ENCODE data around the gene CFAP65. TPM values are rescaled to one million over a fixed set of nuclear protein-coding genes. Genes with fewer than 3 reads are reported as not detected.

The CFAP65 gene
- total and polyA plus RNA-seq, 4 donors, result 0.79 to 9.0 (median 5.1) TPM

GRCh38 chr2:219081096-219081495, 39.8 kb upstream of the CFAP65 start:
- 82% methylated on average over 5 of the region's 7 CpGs for WGBS (ENCODE audit: insufficient coverage)
- no peaks in the 10 kb centered on the region for H3K9me3 ChIP-seq (ENCODE audit: control insufficient read depth, insufficient read depth, low read length)
- no peak for DNase-seq (ENCODE audit: low read depth in 4 of 6, low spot score in 6 of 6)

GRCh38 chr2:219079417-219079816, 38.1 kb upstream of the CFAP65 start:
- no peak overlapping the region for H3K27ac ChIP-seq (ENCODE audit: low read depth, low read length)
- no peaks in the 10 kb centered on the region for H3K36me3 ChIP-seq (ENCODE audit: control insufficient read depth, insufficient read depth, low read length)
- WGBS (ENCODE audit: insufficient coverage), result 93% methylated on average over 2 of the region's 2 CpGs
- H3K27me3 ChIP-seq (ENCODE audit: control insufficient read depth, insufficient read depth, low read length), result no peaks in the 10 kb centered on the region
- DNase-seq (ENCODE audit: low read depth in 4 of 6, low spot score in 6 of 6), result no peak
- H3K4me1 ChIP-seq (ENCODE audit: control insufficient read depth, insufficient read depth, low read length), result no peaks in the 10 kb centered on the region
- no peak overlapping the region for H3K4me3 ChIP-seq (ENCODE audit: low read depth, low read length)
- H3K9me3 ChIP-seq (ENCODE audit: control insufficient read depth, insufficient read depth, low read length), result no peaks in the 10 kb centered on the region

More at GRCh38 chr2:219081096-219081495, 39.8 kb upstream of the CFAP65 start:
- Histone ChIP-seq H3K27ac (ENCODE audit: low read depth, low read length) (no peak overlapping the region), H3K4me3 (ENCODE audit: low read depth, low read length) (no peak overlapping the region), H3K27me3 (ENCODE audit: control insufficient read depth, insufficient read depth, low read length) (no peaks in the 10 kb centered on the region), H3K4me1 (ENCODE audit: control insufficient read depth, insufficient read depth, low read length) (no peaks in the 10 kb centered on the region), H3K36me3 (ENCODE audit: control insufficient read depth, insufficient read depth, low read length) (no peaks in the 10 kb centered on the region)

- 100% methylated on average over 4 of the region's 4 CpGs for WGBS (ENCODE audit: insufficient coverage)
- no peak for DNase-seq (ENCODE audit: low read depth in 4 of 6, low spot score in 6 of 6)
- Histone ChIP-seq H3K4me1 (ENCODE audit: control insufficient read depth, insufficient read depth, low read length) (no peaks in the 10 kb centered on the region), H3K4me3 (ENCODE audit: low read depth, low read length) (no peak overlapping the region), H3K9me3 (ENCODE audit: control insufficient read depth, insufficient read depth, low read length) (no peaks in the 10 kb centered on the region), H3K36me3 (ENCODE audit: control insufficient read depth, insufficient read depth, low read length) (no peaks in the 10 kb centered on the region), H3K27me3 (ENCODE audit: control insufficient read depth, insufficient read depth, low read length) (no peaks in the 10 kb centered on the region), H3K27ac (ENCODE audit: low read depth, low read length) (no peak overlapping the region)
Observed at GRCh38 chr2:219078951-219079350, 37.6 kb upstream of the CFAP65 start.

GRCh38 chr2:219078126-219078525, 36.8 kb upstream of the CFAP65 start:
- Histone ChIP-seq H3K36me3 (ENCODE audit: control insufficient read depth, insufficient read depth, low read length) (peaks cover 3% of the 10 kb centered on the region), H3K27ac (ENCODE audit: low read depth, low read length) (no peak overlapping the region), H3K27me3 (ENCODE audit: control insufficient read depth, insufficient read depth, low read length) (no peaks in the 10 kb centered on the region), H3K4me1 (ENCODE audit: control insufficient read depth, insufficient read depth, low read length) (peaks cover 5% of the 10 kb centered on the region), H3K4me3 (ENCODE audit: low read depth, low read length) (no peak overlapping the region), H3K9me3 (ENCODE audit: control insufficient read depth, insufficient read depth, low read length) (no peaks in the 10 kb centered on the region)
- WGBS (ENCODE audit: insufficient coverage), result no CpG with 5 or more reads among the region's 3 CpGs
- DNase-seq (ENCODE audit: low read depth in 4 of 6, low spot score in 6 of 6), result no peak

- no peak overlapping the region for H3K4me3 ChIP-seq (ENCODE audit: low read depth, low read length)
- no peak for DNase-seq (ENCODE audit: low read depth in 4 of 6, low spot score in 6 of 6)
- peaks cover 3% of the 10 kb centered on the region for H3K36me3 ChIP-seq (ENCODE audit: control insufficient read depth, insufficient read depth, low read length)
- H3K27me3 ChIP-seq (ENCODE audit: control insufficient read depth, insufficient read depth, low read length), result no peaks in the 10 kb centered on the region
- H3K4me1 ChIP-seq (ENCODE audit: control insufficient read depth, insufficient read depth, low read length), result peaks cover 5% of the 10 kb centered on the region
- WGBS (ENCODE audit: insufficient coverage), result 93% methylated on average over 3 of the region's 3 CpGs
- H3K9me3 ChIP-seq (ENCODE audit: control insufficient read depth, insufficient read depth, low read length), result no peaks in the 10 kb centered on the region
- H3K27ac ChIP-seq (ENCODE audit: low read depth, low read length), result no peak overlapping the region
Observed at GRCh38 chr2:219076253-219076652, 34.9 kb upstream of the CFAP65 start.

- DNase-seq (ENCODE audit: low read depth in 4 of 6, low spot score in 6 of 6), result peak in 3 of 6 donors; percentile 15 to 63 (median 60)
- H3K36me3 ChIP-seq (ENCODE audit: control insufficient read depth, insufficient read depth, low read length), result peaks cover 3% of the 10 kb centered on the region
- no peak overlapping the region for H3K4me3 ChIP-seq (ENCODE audit: low read depth, low read length)
- H3K27ac ChIP-seq (ENCODE audit: low read depth, low read length), result no peak overlapping the region
- H3K9me3 ChIP-seq (ENCODE audit: control insufficient read depth, insufficient read depth, low read length), result no peaks in the 10 kb centered on the region
- 21% methylated on average over 11 of the region's 14 CpGs for WGBS (ENCODE audit: insufficient coverage)
- H3K4me1 ChIP-seq (ENCODE audit: control insufficient read depth, insufficient read depth, low read length), result peaks cover 5% of the 10 kb centered on the region
- no peaks in the 10 kb centered on the region for H3K27me3 ChIP-seq (ENCODE audit: control insufficient read depth, insufficient read depth, low read length)
Observed at GRCh38 chr2:219073413-219074129, 32.3 kb upstream of the CFAP65 start.

GRCh38 chr2:219072741-219073250, 31.5 kb upstream of the CFAP65 start:
- WGBS (ENCODE audit: insufficient coverage), result 88% methylated on average over 4 of the region's 9 CpGs
- Histone ChIP-seq H3K27ac (ENCODE audit: low read depth, low read length) (no peak overlapping the region), H3K4me1 (ENCODE audit: control insufficient read depth, insufficient read depth, low read length) (peaks cover 5% of the 10 kb centered on the region), H3K27me3 (ENCODE audit: control insufficient read depth, insufficient read depth, low read length) (no peaks in the 10 kb centered on the region), H3K4me3 (ENCODE audit: low read depth, low read length) (no peak overlapping the region), H3K36me3 (ENCODE audit: control insufficient read depth, insufficient read depth, low read length) (peaks cover 3% of the 10 kb centered on the region), H3K9me3 (ENCODE audit: control insufficient read depth, insufficient read depth, low read length) (no peaks in the 10 kb centered on the region)
- DNase-seq (ENCODE audit: low read depth in 4 of 6, low spot score in 6 of 6), result no peak

- Histone ChIP-seq H3K36me3 (ENCODE audit: control insufficient read depth, insufficient read depth, low read length) (peaks cover 3% of the 10 kb centered on the region), H3K4me1 (ENCODE audit: control insufficient read depth, insufficient read depth, low read length) (peaks cover 5% of the 10 kb centered on the region), H3K4me3 (ENCODE audit: low read depth, low read length) (no peak overlapping the region), H3K27ac (ENCODE audit: low read depth, low read length) (no peak overlapping the region), H3K27me3 (ENCODE audit: control insufficient read depth, insufficient read depth, low read length) (no peaks in the 10 kb centered on the region), H3K9me3 (ENCODE audit: control insufficient read depth, insufficient read depth, low read length) (no peaks in the 10 kb centered on the region)
- WGBS (ENCODE audit: insufficient coverage), result 75% methylated on average over 2 of the region's 6 CpGs
- no peak for DNase-seq (ENCODE audit: low read depth in 4 of 6, low spot score in 6 of 6)
Observed at GRCh38 chr2:219071131-219071816, 30.0 kb upstream of the CFAP65 start.

- no peak overlapping the region for H3K4me3 ChIP-seq (ENCODE audit: low read depth, low read length)
Observed at GRCh38 chr2:219065484-219065883, 24.2 kb upstream of the CFAP65 start.

More at GRCh38 chr2:219065484-219065883, 24.2 kb upstream of the CFAP65 start:
- Histone ChIP-seq H3K4me1 (ENCODE audit: control insufficient read depth, insufficient read depth, low read length) (peaks cover 4% of the 10 kb centered on the region), H3K9me3 (ENCODE audit: control insufficient read depth, insufficient read depth, low read length) (no peaks in the 10 kb centered on the region), H3K36me3 (ENCODE audit: control insufficient read depth, insufficient read depth, low read length) (no peaks in the 10 kb centered on the region), H3K27me3 (ENCODE audit: control insufficient read depth, insufficient read depth, low read length) (peaks cover 31% of the 10 kb centered on the region), H3K27ac (ENCODE audit: low read depth, low read length) (no peak overlapping the region)
- no CpG with 5 or more reads among the region's 1 CpG for WGBS (ENCODE audit: insufficient coverage)
- DNase-seq (ENCODE audit: low read depth in 4 of 6, low spot score in 6 of 6), result no peak

All from spinal cord (tissue), 10 donors.